Neural cell (in vitro differentiated cells): Measurements from ENCODE around the gene COL19A1.

Experiments used
- EP300 ChIP-seq: fragments of 450-650 bp; conservative IDR thresholded peaks from 2 replicates; pipeline ENCODE4 v1.6.1; 2014; ENCODE audit warnings: antibody characterized with exemption, mild to moderate bottlenecking, moderate library complexity; ENCODE audit not compliant: poor library complexity, severe bottlenecking
- EZH2 ChIP-seq: fragments of 200-600, 300-800 bp; shearing (Covaris generic), sonication (generic); IDR thresholded peaks from 2 replicates; pipeline ENCODE4 v1.6.1; 2014; ENCODE audit warnings: antibody characterized with exemption, low read length, borderline replicate concordance, mild to moderate bottlenecking; ENCODE audit not compliant: insufficient read depth, poor library complexity, severe bottlenecking
- MXI1 ChIP-seq: fragments of 450-650 bp; conservative IDR thresholded peaks from 2 replicates; pipeline ENCODE4 v1.6.1; 2014; ENCODE audit warnings: antibody characterized with exemption, mild to moderate bottlenecking; ENCODE audit not compliant: poor library complexity, severe bottlenecking
- POLR2AphosphoS5 ChIP-seq: IDR thresholded peaks from 2 replicates; pipeline ENCODE4 v1.6.1; 2012
- RAD21 ChIP-seq: fragments of 450-650 bp; conservative IDR thresholded peaks from 2 replicates; pipeline ENCODE4 v1.6.1; 2014; ENCODE audit warnings: antibody characterized with exemption, mild to moderate bottlenecking, moderate library complexity
- REST ChIP-seq: IDR thresholded peaks from 2 replicates; pipeline ENCODE4 v1.6.1; 2012; ENCODE audit warnings: borderline replicate concordance
- SMC3 ChIP-seq: fragments of 450-650 bp; conservative IDR thresholded peaks from 2 replicates; pipeline ENCODE4 v1.6.1; 2014; ENCODE audit warnings: antibody characterized with exemption, mild to moderate bottlenecking, moderate library complexity; ENCODE audit not compliant: poor library complexity
- TAF1 ChIP-seq: IDR thresholded peaks from 2 replicates; pipeline ENCODE4 v1.6.1; 2012; ENCODE audit warnings: low read depth
- TF ChIP-seq, protein P1 (sequence below): fragments of 450-650 bp; IDR thresholded peaks from 2 replicates; pipeline ENCODE4 v1.5.1; 2014; ENCODE audit warnings: antibody characterized with exemption, mild to moderate bottlenecking, moderate library complexity; ENCODE audit not compliant: poor library complexity, severe bottlenecking

DNA sequence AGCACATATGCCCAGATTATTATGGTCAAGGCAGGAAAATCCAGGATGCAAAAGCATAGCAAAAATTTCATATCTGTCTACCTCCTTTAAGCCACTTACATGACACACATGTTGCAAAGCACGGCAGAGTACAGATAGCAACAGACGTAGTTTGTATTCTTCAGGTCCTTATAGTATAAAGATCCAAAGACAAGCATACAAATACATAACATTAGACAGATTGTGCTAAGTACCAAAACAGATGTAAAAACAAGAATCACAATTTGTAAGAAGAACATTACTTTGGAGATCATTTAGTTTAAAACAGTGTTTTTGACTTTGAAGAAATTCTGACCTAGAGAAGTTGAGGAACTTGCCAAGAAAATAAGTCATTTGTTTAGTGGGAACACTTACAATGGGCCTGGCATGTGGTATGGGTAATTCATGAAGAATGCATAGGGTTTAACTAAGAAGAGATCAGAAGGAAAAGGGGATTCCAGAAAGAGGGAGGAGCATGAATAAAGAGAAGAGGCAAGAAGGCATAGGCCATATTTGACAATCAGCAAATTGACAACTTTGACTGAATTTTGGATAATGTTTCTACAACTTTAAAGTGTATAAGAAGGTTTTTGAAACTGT, 39.0 kb upstream of the COL19A1 start:
- no peak for TF ChIP-seq POLR2AphosphoS5
- TF ChIP-seq, protein P1, sequence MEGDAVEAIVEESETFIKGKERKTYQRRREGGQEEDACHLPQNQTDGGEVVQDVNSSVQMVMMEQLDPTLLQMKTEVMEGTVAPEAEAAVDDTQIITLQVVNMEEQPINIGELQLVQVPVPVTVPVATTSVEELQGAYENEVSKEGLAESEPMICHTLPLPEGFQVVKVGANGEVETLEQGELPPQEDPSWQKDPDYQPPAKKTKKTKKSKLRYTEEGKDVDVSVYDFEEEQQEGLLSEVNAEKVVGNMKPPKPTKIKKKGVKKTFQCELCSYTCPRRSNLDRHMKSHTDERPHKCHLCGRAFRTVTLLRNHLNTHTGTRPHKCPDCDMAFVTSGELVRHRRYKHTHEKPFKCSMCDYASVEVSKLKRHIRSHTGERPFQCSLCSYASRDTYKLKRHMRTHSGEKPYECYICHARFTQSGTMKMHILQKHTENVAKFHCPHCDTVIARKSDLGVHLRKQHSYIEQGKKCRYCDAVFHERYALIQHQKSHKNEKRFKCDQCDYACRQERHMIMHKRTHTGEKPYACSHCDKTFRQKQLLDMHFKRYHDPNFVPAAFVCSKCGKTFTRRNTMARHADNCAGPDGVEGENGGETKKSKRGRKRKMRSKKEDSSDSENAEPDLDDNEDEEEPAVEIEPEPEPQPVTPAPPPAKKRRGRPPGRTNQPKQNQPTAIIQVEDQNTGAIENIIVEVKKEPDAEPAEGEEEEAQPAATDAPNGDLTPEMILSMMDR, result no peak
- no peak for TF ChIP-seq TAF1
- no peak for TF ChIP-seq RAD21
- no peak for TF ChIP-seq EP300
- TF ChIP-seq MXI1, result no peak
- TF ChIP-seq REST, result no peak
- TF ChIP-seq EZH2, result no peak
- no peak for TF ChIP-seq SMC3
